ENCODE measurements around the gene BICD2. TPM values are rescaled to one million over a fixed set of nuclear protein-coding genes. Genes with fewer than 3 reads are reported as not detected.

Gene BICD2
- total RNA-seq, 1 donor: 40.6 TPM

DNA sequence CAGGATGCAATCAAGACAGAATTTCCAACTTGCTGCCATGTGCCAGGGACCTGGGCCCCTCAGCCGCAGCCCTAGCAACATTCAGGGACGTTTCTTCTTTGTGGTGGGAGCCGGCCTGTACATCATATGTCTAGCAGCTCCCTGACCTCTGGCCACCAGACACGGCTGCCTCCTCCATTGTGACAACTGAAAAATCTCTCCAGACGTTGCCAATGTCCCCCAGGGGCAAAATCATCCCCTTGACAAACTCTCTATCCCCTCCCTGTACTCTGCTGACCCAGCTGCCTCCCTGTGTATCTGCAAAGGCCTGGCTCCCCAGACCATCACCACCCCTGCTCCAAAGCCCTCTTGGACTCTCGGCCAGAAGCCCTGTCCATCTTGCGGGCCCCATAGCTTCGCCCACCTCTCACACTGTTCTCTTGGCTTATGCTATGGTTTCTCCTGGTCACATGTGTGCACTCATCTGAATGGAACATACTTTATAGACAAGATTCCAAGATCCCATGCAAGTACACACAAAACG is 40.8 kb downstream of the BICD2 start:
- TF ChIP-seq, protein P1, sequence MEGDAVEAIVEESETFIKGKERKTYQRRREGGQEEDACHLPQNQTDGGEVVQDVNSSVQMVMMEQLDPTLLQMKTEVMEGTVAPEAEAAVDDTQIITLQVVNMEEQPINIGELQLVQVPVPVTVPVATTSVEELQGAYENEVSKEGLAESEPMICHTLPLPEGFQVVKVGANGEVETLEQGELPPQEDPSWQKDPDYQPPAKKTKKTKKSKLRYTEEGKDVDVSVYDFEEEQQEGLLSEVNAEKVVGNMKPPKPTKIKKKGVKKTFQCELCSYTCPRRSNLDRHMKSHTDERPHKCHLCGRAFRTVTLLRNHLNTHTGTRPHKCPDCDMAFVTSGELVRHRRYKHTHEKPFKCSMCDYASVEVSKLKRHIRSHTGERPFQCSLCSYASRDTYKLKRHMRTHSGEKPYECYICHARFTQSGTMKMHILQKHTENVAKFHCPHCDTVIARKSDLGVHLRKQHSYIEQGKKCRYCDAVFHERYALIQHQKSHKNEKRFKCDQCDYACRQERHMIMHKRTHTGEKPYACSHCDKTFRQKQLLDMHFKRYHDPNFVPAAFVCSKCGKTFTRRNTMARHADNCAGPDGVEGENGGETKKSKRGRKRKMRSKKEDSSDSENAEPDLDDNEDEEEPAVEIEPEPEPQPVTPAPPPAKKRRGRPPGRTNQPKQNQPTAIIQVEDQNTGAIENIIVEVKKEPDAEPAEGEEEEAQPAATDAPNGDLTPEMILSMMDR (IDR thresholded peaks at IDR 0.05; ENCODE audit: insufficient read depth, low read depth, low read length): no peak
- DNase-seq (ENCODE audit: low read depth): no peak
- no peak overlapping the region for H3K4me3 ChIP-seq (ENCODE audit: low read depth, low read length)

DNA sequence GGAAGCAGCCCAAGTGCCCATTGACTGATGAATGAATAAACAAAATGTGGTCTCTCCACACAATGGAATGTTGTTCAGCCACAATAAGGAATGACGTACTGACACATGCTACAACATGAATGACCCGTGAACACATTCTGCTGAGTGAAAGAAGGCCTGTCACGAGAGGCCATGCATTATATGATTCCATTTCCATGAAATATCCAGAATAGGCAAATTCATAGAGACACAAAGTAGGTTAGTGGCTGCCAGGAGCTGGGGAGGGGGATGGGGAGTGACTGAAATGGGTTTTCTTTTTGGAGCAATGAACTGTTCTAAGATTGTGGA is 41.4 kb downstream of the BICD2 start:
- TF ChIP-seq, protein P1 (IDR thresholded peaks at IDR 0.05; ENCODE audit: insufficient read depth, low read depth, low read length): no peak
- DNase-seq (ENCODE audit: low read depth): no peak
- H3K4me3 ChIP-seq (ENCODE audit: low read depth, low read length): no peak overlapping the region

DNA sequence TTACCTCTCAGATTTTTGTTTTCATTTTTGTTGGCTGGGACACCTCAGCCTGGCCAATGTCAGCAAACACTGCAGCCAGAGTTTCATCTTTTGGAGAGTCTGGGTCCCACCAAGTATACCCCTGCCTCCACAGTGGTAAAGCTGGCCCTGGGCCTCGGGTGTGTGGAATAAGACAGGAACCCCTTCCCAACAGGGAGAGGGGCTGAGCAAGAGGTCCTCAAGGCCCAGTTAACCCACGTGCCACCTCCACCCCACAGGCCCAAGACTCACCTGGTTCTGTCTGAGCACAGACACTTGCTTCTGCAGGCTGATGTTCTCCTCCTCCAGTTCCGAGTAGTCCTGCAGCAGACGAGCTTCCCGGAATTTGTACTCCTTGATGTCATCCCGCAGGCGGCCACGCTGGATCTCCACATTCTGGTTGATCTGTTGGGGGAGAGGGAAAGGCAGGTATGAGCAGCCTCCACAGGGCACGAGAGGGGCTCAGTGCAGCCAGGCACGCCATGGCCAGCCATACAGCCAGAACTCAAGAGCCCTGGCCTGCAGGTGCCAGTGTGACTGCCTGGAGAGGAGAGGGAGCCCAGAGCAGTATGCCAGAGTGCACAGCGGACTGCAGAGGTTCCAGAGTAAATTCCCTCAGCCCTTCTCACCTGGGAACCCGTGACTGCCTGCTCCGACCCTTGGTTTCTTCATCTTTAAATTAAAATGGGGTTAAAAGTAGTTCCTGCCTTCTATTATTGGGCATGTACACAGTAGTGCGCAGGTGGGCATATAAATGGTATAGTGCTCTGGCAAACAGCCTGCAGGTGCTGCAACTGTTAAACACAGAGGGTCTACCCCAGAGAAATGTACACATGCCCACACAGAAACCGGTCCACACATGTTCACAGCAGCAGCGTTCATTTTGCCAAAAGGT is 42.0 kb downstream of the BICD2 start:
- DNase-seq (ENCODE audit: low read depth): no peak
- H3K4me3 ChIP-seq (ENCODE audit: low read depth, low read length): no peak overlapping the region
- TF ChIP-seq, protein P1 (IDR thresholded peaks at IDR 0.05; ENCODE audit: insufficient read depth, low read depth, low read length): no peak

DNA sequence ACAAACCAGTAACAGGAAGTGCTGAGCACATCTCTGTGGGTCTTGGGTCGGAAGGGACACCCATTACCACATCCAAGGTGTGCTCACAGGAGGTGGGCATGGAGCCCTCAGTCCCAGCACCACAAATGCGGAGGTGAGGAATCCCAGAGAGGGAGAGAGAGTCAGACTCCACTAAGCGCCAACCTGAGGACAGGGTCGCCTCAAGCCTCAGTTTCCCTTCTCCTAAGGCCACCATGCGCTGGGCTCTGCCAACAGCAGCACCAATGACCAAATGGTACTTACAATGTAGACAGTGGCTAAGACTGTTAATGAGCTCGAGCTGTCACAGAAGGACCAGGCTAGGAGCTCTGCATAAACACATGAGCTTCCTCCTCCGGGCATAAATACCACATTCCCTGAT is 43.1 kb downstream of the BICD2 start:
- TF ChIP-seq, protein P1 (IDR thresholded peaks at IDR 0.05; ENCODE audit: insufficient read depth, low read depth, low read length): no peak
- DNase-seq (ENCODE audit: low read depth): no peak
- no peak overlapping the region for H3K4me3 ChIP-seq (ENCODE audit: low read depth, low read length)

DNA sequence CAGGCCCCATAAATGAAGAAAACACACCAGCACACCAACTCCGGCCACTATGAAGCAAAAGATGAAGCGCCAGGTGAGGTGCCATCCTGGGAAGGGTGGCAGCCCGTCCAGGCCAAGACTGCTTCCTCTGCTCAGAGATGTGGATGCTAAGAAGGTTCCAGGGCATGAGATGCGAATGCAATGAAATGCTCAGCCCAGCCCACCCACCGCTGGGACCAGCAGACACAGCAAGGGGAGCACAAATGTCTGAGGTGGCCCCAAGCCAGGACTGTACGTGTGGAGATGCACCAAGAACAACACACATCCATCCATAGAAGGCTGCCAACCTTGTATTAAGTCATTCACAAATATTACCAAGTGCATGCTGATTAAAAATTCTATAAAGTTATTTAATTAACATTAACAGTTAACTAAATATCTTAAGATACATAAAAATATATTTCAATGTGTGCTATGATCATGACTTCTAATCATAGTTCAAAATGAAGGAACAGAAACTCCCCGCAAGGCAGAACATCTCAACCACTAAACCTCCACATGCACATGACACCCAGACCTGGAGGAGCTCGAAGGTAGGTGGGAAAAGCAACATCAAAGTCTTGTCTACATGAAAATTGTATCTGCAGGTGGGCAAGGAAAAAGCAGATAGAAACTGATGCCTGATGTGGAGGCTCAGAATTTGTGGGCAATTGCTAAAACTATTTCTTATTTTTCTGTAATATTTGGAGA is 43.7 kb downstream of the BICD2 start:
- DNase-seq (ENCODE audit: low read depth): no peak
- H3K4me3 ChIP-seq (ENCODE audit: low read depth, low read length): no peak overlapping the region
- TF ChIP-seq, protein P1 (IDR thresholded peaks at IDR 0.05; ENCODE audit: insufficient read depth, low read depth, low read length): no peak

DNA sequence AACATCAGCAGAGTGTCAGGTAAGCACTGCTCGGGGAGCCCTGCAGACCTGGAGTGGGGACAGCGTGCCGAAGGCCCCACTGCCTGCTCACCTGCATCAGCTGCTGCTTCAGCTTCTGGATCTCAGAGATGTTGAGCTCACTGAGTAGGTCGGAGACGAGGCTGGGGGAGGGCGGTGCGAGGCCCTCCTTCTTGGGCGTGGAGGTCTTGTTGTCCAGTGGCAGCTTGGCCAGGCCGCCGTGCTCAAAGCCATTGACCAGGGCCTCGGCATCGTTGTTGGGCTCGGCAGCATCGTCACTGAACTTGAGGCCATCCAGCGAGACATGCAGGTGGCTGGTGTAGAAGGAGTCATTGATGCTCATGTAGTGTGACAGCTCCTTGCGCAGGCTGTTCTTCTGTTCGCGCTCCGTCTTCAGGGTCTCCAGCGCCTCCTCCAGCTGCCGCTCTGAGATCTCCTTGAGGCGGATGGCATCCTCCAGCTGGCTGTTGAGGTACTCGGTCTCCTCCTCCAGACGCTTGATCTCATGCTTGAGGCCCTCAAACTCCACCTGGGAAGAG is 44.3 kb downstream of the BICD2 start:
- DNase-seq (ENCODE audit: low read depth): no peak
- TF ChIP-seq, protein P1 (IDR thresholded peaks at IDR 0.05; ENCODE audit: insufficient read depth, low read depth, low read length): no peak

More for the DNA sequence above, 44.3 kb downstream of the BICD2 start:
- no peak overlapping the region for H3K4me3 ChIP-seq (ENCODE audit: low read depth, low read length)

Data from fibroblast of villous mesenchyme (primary cell).